AG04449 (cell line): ENCODE measurements around the gene CSTB.
A peak's percentile ranks its signal among the peaks of the same experiment; 100 is the strongest.

Experiments
- CTCF ChIA-PET: fragments of 350-600 bp; formaldehyde crosslinking; extraction: SDS; loops from one replicate; lab custom pipeline; 2021; ENCODE audit warnings: antibody characterized with exemption; lab: Yijun Ruan, JAX
- POLR2A ChIA-PET: fragments of 400-600, 350-600 bp; formaldehyde crosslinking; extraction: SDS; loops from one replicate; lab custom pipeline; 2020; ENCODE audit warnings: antibody characterized with exemption, inconsistent platforms; lab: Yijun Ruan, JAX
- DNase-seq: peaks from one replicate; pipeline ENCODE4 v3.0.0-alpha.2; 2010; ENCODE audit warnings: low read depth, low spot score
- H3K4me3 ChIP-seq: 2 replicates; pipeline ENCODE4 v1.5.1; 2011; ENCODE audit warnings: low read depth, mild to moderate bottlenecking, control low read depth, low read length
- TF ChIP-seq, protein P1 (sequence below): IDR thresholded peaks from one replicate; pipeline ENCODE4 v1.5.1; 2011; ENCODE audit warnings: mild to moderate bottlenecking, moderate library complexity, low read length, control low read depth, inconsistent platforms; ENCODE audit not compliant: insufficient read depth; ENCODE audit errors: missing control alignments

CSTB gene

DNA sequence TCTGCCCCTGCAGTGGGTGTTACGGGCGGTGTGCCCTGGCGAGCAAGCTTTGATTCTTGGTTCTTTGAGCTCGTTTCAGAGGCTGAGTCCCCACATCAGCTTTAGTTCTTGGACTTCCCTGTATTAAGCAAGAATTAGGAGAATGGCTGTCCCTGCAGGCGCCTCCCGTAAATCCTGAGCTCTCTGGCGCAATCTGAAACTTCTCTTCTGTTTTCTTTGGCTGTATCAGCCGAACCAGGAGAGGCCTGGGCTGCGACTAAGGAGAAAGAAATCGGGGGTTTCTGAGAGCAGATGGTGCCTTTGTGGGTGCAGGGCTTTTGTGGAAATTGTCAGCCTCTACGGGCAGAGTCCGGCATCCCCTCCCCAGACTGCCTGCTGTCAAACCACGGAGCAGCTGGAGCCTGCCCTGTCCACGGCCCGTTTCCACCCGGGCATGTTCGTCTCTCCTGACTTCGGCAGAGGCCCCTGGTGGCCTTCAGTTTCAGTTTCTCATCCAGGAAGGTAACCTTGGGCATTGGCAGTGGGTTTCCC is 17.9 kb downstream of the CSTB start:
- ChIA-PET CTCF (interaction anchor here (1.4 to 1.6 kb wide), 2 partner anchors 11 to 217 kb away, joined by 3 to 4 read pairs; no protein-coding TSS in a partner anchor), POLR2A (no interaction called here)
- no peak overlapping the region for H3K4me3 ChIP-seq
- DNase-seq: peak; percentile 33
- TF ChIP-seq, protein P1, sequence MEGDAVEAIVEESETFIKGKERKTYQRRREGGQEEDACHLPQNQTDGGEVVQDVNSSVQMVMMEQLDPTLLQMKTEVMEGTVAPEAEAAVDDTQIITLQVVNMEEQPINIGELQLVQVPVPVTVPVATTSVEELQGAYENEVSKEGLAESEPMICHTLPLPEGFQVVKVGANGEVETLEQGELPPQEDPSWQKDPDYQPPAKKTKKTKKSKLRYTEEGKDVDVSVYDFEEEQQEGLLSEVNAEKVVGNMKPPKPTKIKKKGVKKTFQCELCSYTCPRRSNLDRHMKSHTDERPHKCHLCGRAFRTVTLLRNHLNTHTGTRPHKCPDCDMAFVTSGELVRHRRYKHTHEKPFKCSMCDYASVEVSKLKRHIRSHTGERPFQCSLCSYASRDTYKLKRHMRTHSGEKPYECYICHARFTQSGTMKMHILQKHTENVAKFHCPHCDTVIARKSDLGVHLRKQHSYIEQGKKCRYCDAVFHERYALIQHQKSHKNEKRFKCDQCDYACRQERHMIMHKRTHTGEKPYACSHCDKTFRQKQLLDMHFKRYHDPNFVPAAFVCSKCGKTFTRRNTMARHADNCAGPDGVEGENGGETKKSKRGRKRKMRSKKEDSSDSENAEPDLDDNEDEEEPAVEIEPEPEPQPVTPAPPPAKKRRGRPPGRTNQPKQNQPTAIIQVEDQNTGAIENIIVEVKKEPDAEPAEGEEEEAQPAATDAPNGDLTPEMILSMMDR: no peak

DNA sequence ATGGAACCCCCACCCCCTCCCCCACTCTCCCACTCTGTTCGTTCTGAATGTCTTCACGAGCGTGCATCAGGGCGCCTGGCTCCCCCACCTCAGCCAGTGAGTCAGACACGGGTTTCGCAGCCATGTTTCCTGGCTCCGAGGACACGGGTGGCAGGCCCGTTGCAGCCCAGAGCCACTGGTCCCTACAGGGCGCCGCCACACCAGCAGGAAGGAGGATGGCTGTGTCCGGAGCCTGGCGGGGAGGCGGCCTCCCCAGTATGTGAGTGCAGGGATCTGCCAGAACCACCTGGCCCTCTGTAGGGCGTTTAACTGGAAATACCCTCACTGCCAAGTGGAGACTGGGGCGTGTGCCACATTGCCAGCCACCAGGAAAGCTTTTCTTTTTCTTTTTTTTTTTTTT is 18.5 kb downstream of the CSTB start:
- TF ChIP-seq, protein P1: no peak
- no peak overlapping the region for H3K4me3 ChIP-seq
- no peak for DNase-seq
- ChIA-PET POLR2A (no interaction called here), CTCF (interaction anchor here (1.6 kb wide), 1 partner anchor 10 kb away, joined by 4 read pairs; no protein-coding TSS in a partner anchor)

DNA sequence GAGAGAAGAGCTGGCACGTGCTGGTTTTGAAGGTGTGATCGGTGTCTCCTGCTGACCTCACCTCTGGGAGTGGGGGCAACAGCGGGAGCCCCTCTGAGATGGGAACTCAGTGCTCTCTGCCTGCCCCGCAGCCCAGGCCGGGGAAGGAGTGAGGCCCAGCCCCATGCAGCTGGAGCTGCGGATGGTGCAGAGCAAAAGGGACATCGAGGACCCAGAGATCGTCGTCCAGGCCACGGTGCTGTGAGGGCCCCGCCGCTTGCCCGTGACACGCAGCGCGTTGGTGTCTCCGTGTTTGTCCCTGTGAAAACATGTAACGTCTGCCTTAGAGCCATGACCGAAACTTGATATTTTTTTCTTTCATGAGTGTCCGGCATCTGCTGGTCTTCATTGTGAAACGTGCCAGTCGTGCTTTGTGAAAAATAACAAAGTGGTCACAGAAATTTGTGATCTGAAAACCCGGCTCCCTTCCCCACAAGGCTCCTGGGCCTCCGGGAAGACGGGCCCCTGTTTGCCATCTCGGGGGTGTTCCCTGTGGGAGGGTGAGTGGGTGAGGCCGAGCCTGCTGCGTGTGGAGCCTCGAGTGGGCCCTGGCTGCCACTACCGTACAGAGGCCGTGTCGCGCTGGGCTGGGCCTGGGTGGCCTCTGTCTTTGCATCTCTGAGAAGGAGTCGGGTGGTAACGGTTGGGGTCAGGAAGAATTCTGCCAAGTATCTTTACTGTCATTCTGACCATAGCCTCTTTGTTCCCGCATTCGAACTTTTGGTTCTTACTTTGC is 20.1 kb downstream of the CSTB start:
- DNase-seq: no peak
- no peak overlapping the region for H3K4me3 ChIP-seq
- POLR2A ChIA-PET: no interaction called here
- TF ChIP-seq, protein P1: no peak
- CTCF ChIA-PET: no interaction called here

DNA sequence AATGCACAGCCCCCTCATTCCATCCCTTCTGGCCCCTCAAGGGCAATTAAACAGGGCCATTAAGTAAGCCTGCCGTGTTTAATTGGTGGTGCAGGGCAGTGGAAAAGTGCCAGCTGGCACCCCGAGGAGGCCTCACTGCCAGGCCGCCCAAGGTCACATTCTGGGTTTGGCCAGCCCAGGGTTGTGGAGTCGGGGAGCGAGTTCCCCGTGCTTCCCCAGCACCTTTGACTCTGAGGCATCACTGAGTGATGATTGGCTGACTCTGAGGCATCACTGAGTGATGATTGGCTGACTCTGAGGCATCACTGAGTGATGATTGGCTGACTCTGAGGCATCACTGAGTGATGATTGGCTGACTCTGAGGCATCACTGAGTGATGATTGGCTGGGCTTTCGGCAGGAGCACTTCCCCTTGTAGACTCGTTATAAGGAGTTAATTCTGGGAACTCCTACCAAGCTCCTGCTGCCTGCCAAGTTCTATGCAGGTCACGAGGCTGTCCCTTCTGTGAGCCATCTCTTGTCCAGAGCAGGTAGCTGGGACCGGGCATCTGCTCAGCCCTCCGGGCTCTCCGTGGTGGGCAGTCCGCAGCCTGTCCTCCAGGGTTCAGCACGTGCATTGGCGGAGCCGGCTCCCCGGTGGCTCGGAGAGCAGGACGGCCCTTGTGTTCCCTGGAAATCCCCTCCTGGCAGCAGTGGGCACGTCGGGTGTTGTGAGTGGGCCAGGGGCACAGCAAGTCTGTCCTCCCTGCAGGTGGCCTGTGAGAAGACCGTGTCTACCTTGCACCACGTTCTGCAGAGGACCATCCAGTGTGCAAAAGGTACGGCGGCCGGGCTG is 20.9 kb downstream of the CSTB start:
- TF ChIP-seq, protein P1: no peak
- H3K4me3 ChIP-seq: no peak overlapping the region
- ChIA-PET POLR2A (no interaction called here), CTCF (no interaction called here)
- no peak for DNase-seq

DNA sequence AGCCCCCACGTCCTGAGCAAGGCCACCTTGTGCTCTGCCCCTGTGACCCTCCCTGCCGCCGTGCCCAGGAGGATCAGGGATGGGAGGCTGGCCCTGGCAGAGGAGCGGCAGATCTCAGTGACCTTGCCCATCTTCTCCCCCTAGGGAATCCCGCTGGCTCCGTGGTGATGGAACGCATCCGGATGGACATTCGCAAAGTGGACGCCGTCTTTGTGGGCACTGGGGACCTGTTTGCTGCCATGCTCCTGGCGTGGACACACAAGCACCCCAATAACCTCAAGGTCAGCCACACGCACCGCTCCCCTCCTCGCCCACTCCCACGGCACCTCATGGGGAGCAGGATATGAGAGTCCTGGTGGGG is 22.7 kb downstream of the CSTB start:
- POLR2A ChIA-PET: no interaction called here
- H3K4me3 ChIP-seq: no peak overlapping the region
- no peak for DNase-seq
- TF ChIP-seq, protein P1: no peak
- CTCF ChIA-PET: no interaction called here
